ENCODE data around the gene MLLT3. TPM values are rescaled to one million over a fixed set of nuclear protein-coding genes. Genes with fewer than 3 reads are reported as not detected.

MLLT3 gene
- total RNA-seq, 1 experiment from 2014 or later, result 7.0 TPM

DNA sequence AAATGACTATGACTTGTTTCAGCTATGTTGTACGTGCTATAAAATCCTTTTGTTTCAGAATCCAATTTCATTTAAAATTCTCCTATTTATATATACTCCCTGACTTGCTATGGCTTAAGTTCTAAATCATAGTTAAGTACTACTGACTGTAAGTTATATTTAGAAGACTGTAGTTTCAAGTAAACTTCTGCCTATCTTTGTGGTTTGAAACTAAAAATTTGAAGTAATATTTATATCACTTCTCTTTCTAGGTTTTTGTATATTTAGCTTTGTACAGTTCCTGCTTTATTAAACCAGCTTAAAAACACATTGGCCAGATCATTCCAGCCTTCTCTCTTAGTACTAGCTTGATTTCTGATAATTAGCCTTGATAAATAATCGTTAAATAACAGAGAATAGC is 196.3 kb downstream of the MLLT3 start (continued):
- TF ChIP-seq SOX15 (CRISPR knock-in tag; IDR thresholded peaks at IDR 0.05), result no peak
- no peak for TF ChIP-seq ZNF232 (CRISPR knock-in tag; IDR thresholded peaks at IDR 0.05)
- TF ChIP-seq FOXK1 (CRISPR knock-in tag; IDR thresholded peaks at IDR 0.05), result no peak

DNA sequence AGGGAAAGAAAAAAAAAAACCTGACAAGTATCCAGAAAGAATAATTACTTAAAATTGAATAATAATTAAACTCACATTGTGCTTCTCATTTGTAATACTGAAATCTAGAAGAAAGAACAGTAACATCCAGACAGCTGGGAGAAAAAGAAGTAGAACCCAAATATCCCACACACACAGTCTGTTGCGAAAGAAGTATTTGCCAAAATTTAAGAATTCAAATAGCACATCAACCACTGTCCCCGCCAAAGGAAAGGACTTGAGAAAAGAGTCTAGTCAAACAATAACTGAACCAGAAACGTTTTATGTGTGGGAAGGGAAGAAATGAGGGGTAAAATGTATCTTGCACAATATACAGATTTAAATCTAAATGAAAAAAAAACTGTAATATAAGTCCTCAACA is 202.8 kb downstream of the MLLT3 start:
- Mint-ChIP-seq H3K36me3 (no peaks in the 10 kb centered on the region), H3K27me3 (ENCODE audit: low read depth) (no peaks in the 10 kb centered on the region), H3K4me3 (no peak overlapping the region), H3K4me1 (peaks cover 5% of the 10 kb centered on the region), H3K9me3 (no peaks in the 10 kb centered on the region), H3K27ac (no peak overlapping the region)
- ChIA-PET CTCF (interaction anchor here (0.6 kb wide), 1 partner anchor 1752 kb away, joined by 3 read pairs; no protein-coding TSS in a partner anchor), POLR2A (interaction anchor here (0.7 kb wide), 1 partner anchor 105 kb away, joined by 3 read pairs; no protein-coding TSS in a partner anchor)
- no peak for ATAC-seq
- TF ChIP-seq, protein P1, sequence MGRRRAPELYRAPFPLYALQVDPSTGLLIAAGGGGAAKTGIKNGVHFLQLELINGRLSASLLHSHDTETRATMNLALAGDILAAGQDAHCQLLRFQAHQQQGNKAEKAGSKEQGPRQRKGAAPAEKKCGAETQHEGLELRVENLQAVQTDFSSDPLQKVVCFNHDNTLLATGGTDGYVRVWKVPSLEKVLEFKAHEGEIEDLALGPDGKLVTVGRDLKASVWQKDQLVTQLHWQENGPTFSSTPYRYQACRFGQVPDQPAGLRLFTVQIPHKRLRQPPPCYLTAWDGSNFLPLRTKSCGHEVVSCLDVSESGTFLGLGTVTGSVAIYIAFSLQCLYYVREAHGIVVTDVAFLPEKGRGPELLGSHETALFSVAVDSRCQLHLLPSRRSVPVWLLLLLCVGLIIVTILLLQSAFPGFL (CRISPR knock-in tag; IDR thresholded peaks at IDR 0.05; ENCODE audit: borderline replicate concordance), result no peak
- TF ChIP-seq ESRRA (CRISPR knock-in tag; IDR thresholded peaks at IDR 0.05; ENCODE audit: borderline replicate concordance) (no peak), CREM (CRISPR knock-in tag; IDR thresholded peaks at IDR 0.05) (no peak), EMX1 (CRISPR knock-in tag; IDR thresholded peaks at IDR 0.05) (no peak), RELA (CRISPR knock-in tag; IDR thresholded peaks at IDR 0.05; ENCODE audit: borderline replicate concordance) (no peak), ZBTB21 (CRISPR knock-in tag; IDR thresholded peaks at IDR 0.05; ENCODE audit: borderline replicate concordance) (no peak), TP53 (CRISPR knock-in tag; IDR thresholded peaks at IDR 0.05) (no peak), NR3C1 (CRISPR knock-in tag; conservative IDR thresholded peaks at IDR 0.05; ENCODE audit: low read depth) (no peak), ELF4 (CRISPR knock-in tag; IDR thresholded peaks at IDR 0.05; ENCODE audit: low read depth) (no peak), GTF2I (CRISPR knock-in tag; conservative IDR thresholded peaks at IDR 0.05) (no peak)
- TF ChIP-seq, protein P2, sequence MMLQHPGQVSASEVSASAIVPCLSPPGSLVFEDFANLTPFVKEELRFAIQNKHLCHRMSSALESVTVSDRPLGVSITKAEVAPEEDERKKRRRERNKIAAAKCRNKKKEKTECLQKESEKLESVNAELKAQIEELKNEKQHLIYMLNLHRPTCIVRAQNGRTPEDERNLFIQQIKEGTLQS (CRISPR knock-in tag; conservative IDR thresholded peaks at IDR 0.05), result no peak
- TF ChIP-seq, protein P3, sequence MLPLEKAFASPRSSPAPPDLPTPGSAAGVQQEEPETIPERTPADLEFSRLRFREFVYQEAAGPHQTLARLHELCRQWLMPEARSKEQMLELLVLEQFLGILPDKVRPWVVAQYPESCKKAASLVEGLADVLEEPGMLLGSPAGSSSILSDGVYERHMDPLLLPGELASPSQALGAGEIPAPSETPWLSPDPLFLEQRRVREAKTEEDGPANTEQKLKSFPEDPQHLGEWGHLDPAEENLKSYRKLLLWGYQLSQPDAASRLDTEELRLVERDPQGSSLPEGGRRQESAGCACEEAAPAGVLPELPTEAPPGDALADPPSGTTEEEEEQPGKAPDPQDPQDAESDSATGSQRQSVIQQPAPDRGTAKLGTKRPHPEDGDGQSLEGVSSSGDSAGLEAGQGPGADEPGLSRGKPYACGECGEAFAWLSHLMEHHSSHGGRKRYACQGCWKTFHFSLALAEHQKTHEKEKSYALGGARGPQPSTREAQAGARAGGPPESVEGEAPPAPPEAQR (CRISPR knock-in tag; IDR thresholded peaks at IDR 0.05), result no peak
- TF ChIP-seq, protein P4, sequence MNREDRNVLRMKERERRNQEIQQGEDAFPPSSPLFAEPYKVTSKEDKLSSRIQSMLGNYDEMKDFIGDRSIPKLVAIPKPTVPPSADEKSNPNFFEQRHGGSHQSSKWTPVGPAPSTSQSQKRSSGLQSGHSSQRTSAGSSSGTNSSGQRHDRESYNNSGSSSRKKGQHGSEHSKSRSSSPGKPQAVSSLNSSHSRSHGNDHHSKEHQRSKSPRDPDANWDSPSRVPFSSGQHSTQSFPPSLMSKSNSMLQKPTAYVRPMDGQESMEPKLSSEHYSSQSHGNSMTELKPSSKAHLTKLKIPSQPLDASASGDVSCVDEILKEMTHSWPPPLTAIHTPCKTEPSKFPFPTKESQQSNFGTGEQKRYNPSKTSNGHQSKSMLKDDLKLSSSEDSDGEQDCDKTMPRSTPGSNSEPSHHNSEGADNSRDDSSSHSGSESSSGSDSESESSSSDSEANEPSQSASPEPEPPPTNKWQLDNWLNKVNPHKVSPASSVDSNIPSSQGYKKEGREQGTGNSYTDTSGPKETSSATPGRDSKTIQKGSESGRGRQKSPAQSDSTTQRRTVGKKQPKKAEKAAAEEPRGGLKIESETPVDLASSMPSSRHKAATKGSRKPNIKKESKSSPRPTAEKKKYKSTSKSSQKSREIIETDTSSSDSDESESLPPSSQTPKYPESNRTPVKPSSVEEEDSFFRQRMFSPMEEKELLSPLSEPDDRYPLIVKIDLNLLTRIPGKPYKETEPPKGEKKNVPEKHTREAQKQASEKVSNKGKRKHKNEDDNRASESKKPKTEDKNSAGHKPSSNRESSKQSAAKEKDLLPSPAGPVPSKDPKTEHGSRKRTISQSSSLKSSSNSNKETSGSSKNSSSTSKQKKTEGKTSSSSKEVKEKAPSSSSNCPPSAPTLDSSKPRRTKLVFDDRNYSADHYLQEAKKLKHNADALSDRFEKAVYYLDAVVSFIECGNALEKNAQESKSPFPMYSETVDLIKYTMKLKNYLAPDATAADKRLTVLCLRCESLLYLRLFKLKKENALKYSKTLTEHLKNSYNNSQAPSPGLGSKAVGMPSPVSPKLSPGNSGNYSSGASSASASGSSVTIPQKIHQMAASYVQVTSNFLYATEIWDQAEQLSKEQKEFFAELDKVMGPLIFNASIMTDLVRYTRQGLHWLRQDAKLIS (CRISPR knock-in tag; IDR thresholded peaks at IDR 0.05; ENCODE audit: borderline replicate concordance), result no peak
- TF ChIP-seq, protein P5, sequence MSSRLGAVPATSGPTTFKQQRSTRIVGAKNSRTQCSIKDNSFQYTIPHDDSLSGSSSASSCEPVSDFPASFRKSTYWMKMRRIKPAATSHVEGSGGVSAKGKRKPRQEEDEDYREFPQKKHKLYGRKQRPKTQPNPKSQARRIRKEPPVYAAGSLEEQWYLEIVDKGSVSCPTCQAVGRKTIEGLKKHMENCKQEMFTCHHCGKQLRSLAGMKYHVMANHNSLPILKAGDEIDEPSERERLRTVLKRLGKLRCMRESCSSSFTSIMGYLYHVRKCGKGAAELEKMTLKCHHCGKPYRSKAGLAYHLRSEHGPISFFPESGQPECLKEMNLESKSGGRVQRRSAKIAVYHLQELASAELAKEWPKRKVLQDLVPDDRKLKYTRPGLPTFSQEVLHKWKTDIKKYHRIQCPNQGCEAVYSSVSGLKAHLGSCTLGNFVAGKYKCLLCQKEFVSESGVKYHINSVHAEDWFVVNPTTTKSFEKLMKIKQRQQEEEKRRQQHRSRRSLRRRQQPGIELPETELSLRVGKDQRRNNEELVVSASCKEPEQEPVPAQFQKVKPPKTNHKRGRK (CRISPR knock-in tag; IDR thresholded peaks at IDR 0.05; ENCODE audit: borderline replicate concordance), result no peak
- TF ChIP-seq, protein P6, sequence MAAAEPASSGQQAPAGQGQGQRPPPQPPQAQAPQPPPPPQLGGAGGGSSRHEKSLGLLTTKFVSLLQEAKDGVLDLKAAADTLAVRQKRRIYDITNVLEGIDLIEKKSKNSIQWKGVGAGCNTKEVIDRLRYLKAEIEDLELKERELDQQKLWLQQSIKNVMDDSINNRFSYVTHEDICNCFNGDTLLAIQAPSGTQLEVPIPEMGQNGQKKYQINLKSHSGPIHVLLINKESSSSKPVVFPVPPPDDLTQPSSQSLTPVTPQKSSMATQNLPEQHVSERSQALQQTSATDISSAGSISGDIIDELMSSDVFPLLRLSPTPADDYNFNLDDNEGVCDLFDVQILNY (CRISPR knock-in tag; IDR thresholded peaks at IDR 0.05), result no peak
- TF ChIP-seq, protein P7, sequence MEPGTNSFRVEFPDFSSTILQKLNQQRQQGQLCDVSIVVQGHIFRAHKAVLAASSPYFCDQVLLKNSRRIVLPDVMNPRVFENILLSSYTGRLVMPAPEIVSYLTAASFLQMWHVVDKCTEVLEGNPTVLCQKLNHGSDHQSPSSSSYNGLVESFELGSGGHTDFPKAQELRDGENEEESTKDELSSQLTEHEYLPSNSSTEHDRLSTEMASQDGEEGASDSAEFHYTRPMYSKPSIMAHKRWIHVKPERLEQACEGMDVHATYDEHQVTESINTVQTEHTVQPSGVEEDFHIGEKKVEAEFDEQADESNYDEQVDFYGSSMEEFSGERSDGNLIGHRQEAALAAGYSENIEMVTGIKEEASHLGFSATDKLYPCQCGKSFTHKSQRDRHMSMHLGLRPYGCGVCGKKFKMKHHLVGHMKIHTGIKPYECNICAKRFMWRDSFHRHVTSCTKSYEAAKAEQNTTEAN (CRISPR knock-in tag; IDR thresholded peaks at IDR 0.05), result no peak
- no peak for DNase-seq (ENCODE audit: low spot score)
